GM19438 (cell line): Measurements from ENCODE around the gene LRCH2.
"Not testable (repeated sequence)": the region's sequence is repeated elsewhere in the genome, so short reads cannot be mapped to it uniquely, and the experiment has no call there.

Experiments used
- ATAC-seq: cut with Tn5 transposase; IDR thresholded peaks from one replicate; pipeline ENCODE4 v1.9.1; 2021; ENCODE audit warnings: low read depth; ENCODE audit not compliant: unreplicated experiment

LRCH2 gene

GRCh38 chrX:115214605-115215004, 19.3 kb downstream of the LRCH2 start:
- ATAC-seq = no peak

DNA sequence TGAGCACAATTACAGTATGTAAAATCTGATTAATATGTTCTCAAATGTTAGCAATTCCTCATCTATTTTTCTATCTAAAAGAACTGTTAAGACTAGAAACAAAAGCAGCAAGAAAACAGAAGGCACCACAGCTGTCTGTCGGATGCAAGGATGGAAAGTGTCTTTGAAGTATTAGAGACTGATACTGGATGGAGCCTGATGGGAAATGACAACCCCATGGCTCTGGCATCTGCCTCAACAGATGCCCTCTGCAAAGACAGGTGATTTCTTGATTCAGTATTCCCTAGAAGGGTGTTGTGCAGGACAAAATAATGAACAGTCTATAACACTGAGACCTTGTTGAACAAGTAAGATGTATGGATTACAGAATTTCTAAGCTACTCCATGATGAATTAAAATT, 19.7 kb downstream of the LRCH2 start:
- ATAC-seq = no peak

DNA sequence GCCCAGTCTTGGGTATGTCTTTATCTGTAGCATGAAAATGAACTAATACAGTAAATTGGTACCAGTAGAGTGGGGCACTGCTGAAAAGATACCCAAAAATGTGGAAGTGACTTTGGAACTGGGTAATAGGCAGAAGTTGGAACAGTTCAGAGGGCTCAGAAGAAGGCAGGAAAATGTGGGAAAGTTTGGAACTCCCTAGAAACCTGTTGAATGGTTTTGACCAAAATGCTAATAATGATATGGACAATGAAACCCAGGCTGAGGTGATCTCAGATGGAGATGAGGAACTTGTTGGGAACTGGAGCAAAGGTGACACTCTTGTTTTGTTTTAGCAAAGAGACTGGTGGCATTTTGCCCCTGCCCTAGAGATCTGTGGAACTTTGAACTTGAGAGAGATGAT, 24.3 kb downstream of the LRCH2 start:
- not testable (repeated sequence) for ATAC-seq

DNA sequence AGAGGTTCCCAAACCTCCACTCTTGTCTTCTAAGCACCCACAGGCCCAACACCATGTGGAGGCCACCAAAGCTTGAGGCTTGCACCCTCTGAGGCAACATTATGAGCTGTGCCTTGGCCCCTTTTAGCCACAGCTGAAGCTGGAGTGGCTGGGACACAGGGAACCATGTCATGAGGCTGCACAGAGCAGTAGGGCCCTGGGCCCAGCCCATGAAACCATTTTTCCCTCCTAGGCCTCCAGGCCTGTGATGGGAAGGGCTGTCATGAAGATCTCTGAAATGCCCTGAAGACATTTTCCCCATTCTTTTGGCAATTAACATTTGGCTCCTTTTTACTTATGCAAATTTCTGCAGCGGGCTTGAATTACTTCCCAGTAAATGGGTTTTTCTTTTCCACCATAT, 29.9 kb downstream of the LRCH2 start:
- ATAC-seq = no peak

DNA sequence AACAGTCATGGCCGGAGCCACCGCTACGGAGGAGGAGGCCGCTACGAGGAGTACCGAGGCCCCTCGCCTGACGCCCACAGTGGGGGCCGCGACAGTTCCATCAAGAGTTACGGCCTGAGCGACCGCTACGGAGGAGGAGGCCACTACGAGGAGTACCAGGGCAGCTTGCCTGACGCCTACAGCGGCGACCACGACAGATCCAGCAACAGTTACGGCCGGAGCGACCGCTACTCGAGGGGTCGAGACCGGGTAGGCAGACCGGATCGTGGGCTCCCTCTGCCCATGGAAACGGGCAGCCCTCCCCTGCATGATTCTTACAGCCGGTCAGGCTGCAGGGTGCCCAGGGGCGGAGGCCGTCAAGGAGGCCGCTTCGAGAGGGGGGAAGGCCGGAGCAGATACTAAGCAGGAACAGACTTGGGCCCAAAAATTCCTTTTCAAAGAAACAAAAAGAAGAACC, 41.6 kb downstream of the LRCH2 start:
- no peak for ATAC-seq

GRCh38 chrX:115191490-115192243, 42.2 kb downstream of the LRCH2 start:
- ATAC-seq = no peak

DNA sequence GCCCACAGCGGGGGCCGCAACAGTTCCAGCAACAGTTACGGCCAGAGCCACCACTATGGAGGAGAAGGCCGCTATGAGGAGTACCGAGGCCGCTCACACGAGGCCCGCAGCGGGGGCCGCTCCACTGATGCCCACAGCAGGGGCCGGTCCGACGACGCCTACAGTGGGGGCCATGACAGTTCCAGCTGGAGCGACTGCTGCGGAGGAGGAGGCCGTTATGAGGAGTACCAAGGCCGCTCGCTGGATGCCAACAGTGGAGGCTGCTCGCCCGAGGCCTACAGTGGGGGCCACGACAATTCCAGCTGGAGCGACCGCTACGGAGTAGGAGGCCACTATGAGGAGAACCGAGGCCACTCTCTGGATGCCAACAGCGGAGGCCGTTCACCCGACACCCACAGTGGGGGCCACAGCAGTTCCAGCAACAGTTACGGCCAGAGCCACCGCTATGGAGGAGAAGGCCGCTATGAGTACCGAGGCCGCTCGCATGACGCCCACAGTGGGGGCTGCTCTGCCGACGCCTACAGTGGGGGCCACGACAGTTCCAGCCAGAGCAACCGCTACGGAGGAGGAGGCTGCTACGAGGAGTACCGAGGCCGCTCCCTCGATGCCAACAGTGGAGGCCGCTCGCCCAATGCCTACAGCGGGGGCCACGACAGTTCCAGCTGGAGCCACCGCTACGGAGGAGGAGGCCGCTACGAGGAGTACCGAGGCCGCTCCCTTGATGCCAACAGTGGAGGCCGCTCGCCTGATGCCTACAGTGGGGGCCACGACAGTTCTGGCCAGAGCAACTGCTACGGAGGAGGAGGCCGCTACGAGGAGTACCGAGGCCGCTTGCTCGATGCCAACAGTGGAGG, 43.0 kb downstream of the LRCH2 start:
- no peak for ATAC-seq

- ATAC-seq = no peak
Observed at GRCh38 chrX:115189646-115190635, 44.0 kb downstream of the LRCH2 start.

- ATAC-seq = no peak
Observed at GRCh38 chrX:115189110-115189509, 44.8 kb downstream of the LRCH2 start, which contains the start of gene RBMXL3. Gene RBMXL3 (plus strand): TSS chrX:115189410. CDS start chrX:115189442, 32 bp downstream.

DNA sequence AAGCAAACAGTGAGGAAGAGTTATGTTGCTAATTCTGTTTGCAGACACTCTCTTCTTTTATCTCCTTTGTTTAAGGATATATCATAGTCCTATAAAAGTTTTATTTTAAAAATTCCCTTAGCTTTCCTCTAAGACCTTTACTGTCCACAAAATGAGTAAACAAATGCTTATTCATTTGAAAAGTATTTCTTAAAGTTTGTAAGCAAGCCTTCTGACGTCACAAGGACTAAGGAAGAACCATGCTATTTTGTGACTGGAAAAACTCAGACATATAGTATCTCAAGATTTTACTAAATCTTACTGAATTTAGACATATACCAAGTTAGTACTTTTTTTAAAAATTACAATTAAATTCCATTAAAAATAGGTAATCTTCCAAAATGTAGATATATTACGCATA, 49.9 kb downstream of the LRCH2 start:
- ATAC-seq = no peak

DNA sequence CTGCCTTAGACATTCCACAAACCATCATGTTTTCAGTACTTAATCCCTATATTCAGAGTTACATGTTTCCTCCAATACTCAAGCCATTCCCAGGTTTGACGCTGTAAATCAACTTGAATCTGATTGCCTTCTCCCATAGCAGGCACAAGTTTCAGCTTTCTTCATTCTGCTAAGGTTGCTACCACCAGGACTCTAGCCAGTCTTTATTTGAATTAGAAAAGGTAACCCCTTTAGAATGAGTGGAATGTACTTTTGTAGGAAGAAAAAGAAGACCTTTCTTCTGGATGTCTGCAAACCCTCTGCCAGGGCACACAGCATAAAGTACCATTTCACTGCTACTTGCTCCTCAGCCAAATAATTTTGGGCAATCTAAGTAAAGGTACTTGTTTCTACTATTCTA, 55.4 kb downstream of the LRCH2 start:
- ATAC-seq = no peak

- no peak for ATAC-seq
Observed at GRCh38 chrX:115177932-115178331, 56.0 kb downstream of the LRCH2 start.

DNA sequence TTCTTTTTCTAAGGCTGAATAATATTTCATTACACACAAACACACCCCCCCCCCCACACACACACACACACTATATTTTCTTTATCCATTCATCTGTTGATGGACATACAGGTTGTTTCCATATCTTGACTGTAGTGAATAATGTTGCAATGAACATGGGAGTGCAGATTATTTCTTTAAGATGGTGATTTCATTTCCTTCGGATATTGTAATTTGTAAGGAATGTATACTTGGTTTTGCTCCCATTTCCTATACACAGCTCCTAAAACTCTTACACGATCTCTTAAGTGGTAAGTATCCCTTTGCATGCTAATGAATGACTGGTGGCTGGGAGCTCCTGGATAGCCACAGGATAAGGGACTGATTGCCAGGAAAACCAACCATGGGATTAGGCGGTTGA, 59.3 kb downstream of the LRCH2 start:
- no peak for ATAC-seq

- ATAC-seq = no peak
Observed at GRCh38 chrX:115173181-115173580, 60.7 kb downstream of the LRCH2 start.

GRCh38 chrX:115147220-115147619, 86.7 kb downstream of the LRCH2 start:
- no peak for ATAC-seq

- no peak for ATAC-seq
Observed at GRCh38 chrX:115142057-115142456, 91.8 kb downstream of the LRCH2 start.

GRCh38 chrX:115138040-115138439, 95.9 kb downstream of the LRCH2 start:
- ATAC-seq = no peak

DNA sequence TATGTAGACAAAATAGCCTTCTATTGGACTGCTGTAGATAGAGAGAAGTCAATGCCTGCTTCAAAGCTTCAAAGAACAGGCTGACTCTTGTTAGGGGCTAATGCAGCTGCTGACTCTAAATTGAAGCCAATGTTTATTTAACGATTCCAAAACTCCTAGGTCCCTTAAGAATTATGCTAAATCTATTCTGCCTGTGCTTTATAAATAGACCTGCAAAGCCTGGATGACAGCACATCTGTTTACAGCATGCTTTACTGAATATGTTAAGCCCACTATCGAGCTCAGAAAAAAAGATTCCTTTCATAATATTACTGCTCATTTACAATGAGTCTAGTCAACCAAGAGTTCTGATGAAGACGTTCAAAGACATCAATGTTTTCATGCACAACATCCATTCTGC, 99.5 kb downstream of the LRCH2 start:
- ATAC-seq = no peak

DNA sequence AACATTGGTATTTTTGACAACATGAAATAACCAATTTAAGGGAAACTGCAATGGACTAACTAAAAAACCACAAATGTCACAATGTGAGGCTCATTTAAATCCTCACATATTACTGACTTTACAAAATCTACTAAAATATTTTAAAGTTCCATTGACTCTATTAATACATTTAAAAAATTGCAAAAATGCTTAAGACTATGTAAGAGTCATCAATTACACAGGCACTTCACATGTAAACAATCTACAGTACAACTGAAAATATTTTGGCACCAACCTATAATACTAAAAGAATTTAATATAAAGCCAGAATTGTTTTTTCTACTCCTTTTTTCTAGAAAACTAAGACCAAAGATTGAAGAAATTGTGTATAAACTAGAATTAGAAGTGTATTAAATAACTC, 121.5 kb downstream of the LRCH2 start:
- ATAC-seq = no peak

GRCh38 chrX:115098897-115099296, 135.0 kb downstream of the LRCH2 start:
- ATAC-seq = no peak

GRCh38 chrX:115093191-115093590, 140.7 kb downstream of the LRCH2 start:
- ATAC-seq = no peak
